AG04449 (cell line): ENCODE results near the gene TSPAN14.
A peak's percentile ranks its signal among the peaks of the same experiment; 100 is the strongest.

Experiments
- CTCF ChIA-PET: fragments of 350-600 bp; formaldehyde crosslinking; extraction: SDS; loops from one replicate; lab custom pipeline; 2021; ENCODE audit warnings: antibody characterized with exemption; lab: Yijun Ruan, JAX
- POLR2A ChIA-PET: fragments of 400-600, 350-600 bp; formaldehyde crosslinking; extraction: SDS; loops from one replicate; lab custom pipeline; 2020; ENCODE audit warnings: antibody characterized with exemption, inconsistent platforms; lab: Yijun Ruan, JAX
- DNase-seq: peaks from one replicate; pipeline ENCODE4 v3.0.0-alpha.2; 2010; ENCODE audit warnings: low read depth, low spot score
- H3K4me3 ChIP-seq: 2 replicates; pipeline ENCODE4 v1.5.1; 2011; ENCODE audit warnings: low read depth, mild to moderate bottlenecking, control low read depth, low read length
- TF ChIP-seq, protein P1 (sequence below): IDR thresholded peaks from one replicate; pipeline ENCODE4 v1.5.1; 2011; ENCODE audit warnings: mild to moderate bottlenecking, moderate library complexity, low read length, control low read depth, inconsistent platforms; ENCODE audit not compliant: insufficient read depth; ENCODE audit errors: missing control alignments

TSPAN14 gene

GRCh38 chr10:80443531-80443974 is 10.6 kb upstream of the TSPAN14 start:
- ChIA-PET CTCF (interaction anchor here (0.7 to 33.8 kb wide), 22 partner anchors 10 to 481 kb away, joined by 3 to 717 read pairs (median 6); partner anchors contain the start of gene TSPAN14), POLR2A (interaction anchor here (0.9 kb wide), 1 partner anchor 11 kb away, joined by 3 read pairs; no protein-coding TSS in a partner anchor)
- no peak overlapping the region for H3K4me3 ChIP-seq
- TF ChIP-seq, protein P1, sequence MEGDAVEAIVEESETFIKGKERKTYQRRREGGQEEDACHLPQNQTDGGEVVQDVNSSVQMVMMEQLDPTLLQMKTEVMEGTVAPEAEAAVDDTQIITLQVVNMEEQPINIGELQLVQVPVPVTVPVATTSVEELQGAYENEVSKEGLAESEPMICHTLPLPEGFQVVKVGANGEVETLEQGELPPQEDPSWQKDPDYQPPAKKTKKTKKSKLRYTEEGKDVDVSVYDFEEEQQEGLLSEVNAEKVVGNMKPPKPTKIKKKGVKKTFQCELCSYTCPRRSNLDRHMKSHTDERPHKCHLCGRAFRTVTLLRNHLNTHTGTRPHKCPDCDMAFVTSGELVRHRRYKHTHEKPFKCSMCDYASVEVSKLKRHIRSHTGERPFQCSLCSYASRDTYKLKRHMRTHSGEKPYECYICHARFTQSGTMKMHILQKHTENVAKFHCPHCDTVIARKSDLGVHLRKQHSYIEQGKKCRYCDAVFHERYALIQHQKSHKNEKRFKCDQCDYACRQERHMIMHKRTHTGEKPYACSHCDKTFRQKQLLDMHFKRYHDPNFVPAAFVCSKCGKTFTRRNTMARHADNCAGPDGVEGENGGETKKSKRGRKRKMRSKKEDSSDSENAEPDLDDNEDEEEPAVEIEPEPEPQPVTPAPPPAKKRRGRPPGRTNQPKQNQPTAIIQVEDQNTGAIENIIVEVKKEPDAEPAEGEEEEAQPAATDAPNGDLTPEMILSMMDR: peak; percentile 21
- no peak for DNase-seq

GRCh38 chr10:80444124-80444523 is 10.0 kb upstream of the TSPAN14 start:
- TF ChIP-seq, protein P1: no peak
- ChIA-PET CTCF (interaction anchor here (0.7 to 33.8 kb wide), 31 partner anchors 9 to 575 kb away, joined by 3 to 717 read pairs (median 5); partner anchors contain the start of gene TSPAN14), POLR2A (interaction anchor here (0.9 kb wide), 1 partner anchor 12 kb away, joined by 3 read pairs; no protein-coding TSS in a partner anchor)
- no peak for DNase-seq
- H3K4me3 ChIP-seq: no peak overlapping the region

GRCh38 chr10:80444646-80445319 is 9.3 kb upstream of the TSPAN14 start:
- TF ChIP-seq, protein P1: peak; percentile 82
- ChIA-PET POLR2A (no interaction called here), CTCF (interaction anchor here (0.8 to 33.8 kb wide), 33 partner anchors 8 to 574 kb away, joined by 3 to 717 read pairs (median 5); partner anchors contain the start of gene TSPAN14)
- DNase-seq: no peak
- H3K4me3 ChIP-seq: no peak overlapping the region

GRCh38 chr10:80447436-80448190 is 6.5 kb upstream of the TSPAN14 start:
- TF ChIP-seq, protein P1: no peak
- H3K4me3 ChIP-seq: no peak overlapping the region
- no peak for DNase-seq
- ChIA-PET CTCF (interaction anchor here (1.0 to 33.8 kb wide), 4 partner anchors 27 to 217 kb away, joined by 3 to 717 read pairs (median 4); no protein-coding TSS in a partner anchor), POLR2A (no interaction called here)

GRCh38 chr10:80448209-80448942 is 5.7 kb upstream of the TSPAN14 start:
- TF ChIP-seq, protein P1: no peak
- H3K4me3 ChIP-seq: no peak overlapping the region
- POLR2A ChIA-PET: no interaction called here
- DNase-seq: no peak
- CTCF ChIA-PET: interaction anchor here (1.0 to 33.8 kb wide), 4 partner anchors 26 to 216 kb away, joined by 3 to 717 read pairs (median 4); no protein-coding TSS in a partner anchor
